ENCODE measurements around the gene PIGL. TPM values are rescaled to one million over a fixed set of nuclear protein-coding genes. Genes with fewer than 3 reads are reported as not detected.
A peak's percentile ranks its signal among the peaks of the same experiment; 100 is the strongest.

Gene PIGL
- total RNA-seq, 4 donors from 2014 or later, result 42.4 to 87.6 (median 66.1) TPM

DNA sequence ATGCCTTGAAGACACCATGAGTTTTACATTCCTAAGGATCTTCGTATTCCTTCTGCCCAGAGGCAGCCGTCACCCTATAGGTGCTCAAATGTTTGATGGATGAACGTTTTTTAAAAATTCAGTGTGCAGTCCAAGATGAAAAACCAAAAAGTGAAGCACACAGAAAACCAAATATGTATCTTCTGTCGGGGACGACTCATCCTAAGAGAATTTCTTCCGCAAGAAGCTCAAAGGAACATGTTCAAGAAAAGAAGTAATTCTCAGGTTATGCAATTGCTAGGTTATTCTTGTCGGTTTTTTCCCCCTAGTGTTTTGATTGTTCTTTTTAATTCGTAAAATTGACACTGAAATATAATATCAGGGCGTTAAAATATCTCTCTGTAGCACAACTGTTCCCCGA is 134.8 kb downstream of the PIGL start:
- Histone ChIP-seq H3K4me3 (peak overlapping the region in 3 of 4 donors; percentile 49 to 68 (median 58)), H3K27me3 (peaks cover 0 to 33% of the 10 kb centered on the region in 2 donors), H3K36me3 (peaks cover 0 to 18% (median 0%) of the 10 kb centered on the region in 3 donors), H3K4me1 (peaks cover 0 to 14% (median 0%) of the 10 kb centered on the region in 4 donors), H3K9me3 (no peaks in the 10 kb centered on the region), H3K27ac (no peak overlapping the region)
- WGBS, 2 donors, result 48 to 53% methylated on average over 10 of the region's 10 CpGs
- TF ChIP-seq EP300 (IDR thresholded peaks at IDR 0.05), result no peak
- TF ChIP-seq POLR2A (IDR thresholded peaks at IDR 0.05), result no peak
- TF ChIP-seq, protein P1, sequence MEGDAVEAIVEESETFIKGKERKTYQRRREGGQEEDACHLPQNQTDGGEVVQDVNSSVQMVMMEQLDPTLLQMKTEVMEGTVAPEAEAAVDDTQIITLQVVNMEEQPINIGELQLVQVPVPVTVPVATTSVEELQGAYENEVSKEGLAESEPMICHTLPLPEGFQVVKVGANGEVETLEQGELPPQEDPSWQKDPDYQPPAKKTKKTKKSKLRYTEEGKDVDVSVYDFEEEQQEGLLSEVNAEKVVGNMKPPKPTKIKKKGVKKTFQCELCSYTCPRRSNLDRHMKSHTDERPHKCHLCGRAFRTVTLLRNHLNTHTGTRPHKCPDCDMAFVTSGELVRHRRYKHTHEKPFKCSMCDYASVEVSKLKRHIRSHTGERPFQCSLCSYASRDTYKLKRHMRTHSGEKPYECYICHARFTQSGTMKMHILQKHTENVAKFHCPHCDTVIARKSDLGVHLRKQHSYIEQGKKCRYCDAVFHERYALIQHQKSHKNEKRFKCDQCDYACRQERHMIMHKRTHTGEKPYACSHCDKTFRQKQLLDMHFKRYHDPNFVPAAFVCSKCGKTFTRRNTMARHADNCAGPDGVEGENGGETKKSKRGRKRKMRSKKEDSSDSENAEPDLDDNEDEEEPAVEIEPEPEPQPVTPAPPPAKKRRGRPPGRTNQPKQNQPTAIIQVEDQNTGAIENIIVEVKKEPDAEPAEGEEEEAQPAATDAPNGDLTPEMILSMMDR (IDR thresholded peaks at IDR 0.05), result no peak
- DNase-seq (ENCODE audit: low spot score in 2 of 2), result no peak

DNA sequence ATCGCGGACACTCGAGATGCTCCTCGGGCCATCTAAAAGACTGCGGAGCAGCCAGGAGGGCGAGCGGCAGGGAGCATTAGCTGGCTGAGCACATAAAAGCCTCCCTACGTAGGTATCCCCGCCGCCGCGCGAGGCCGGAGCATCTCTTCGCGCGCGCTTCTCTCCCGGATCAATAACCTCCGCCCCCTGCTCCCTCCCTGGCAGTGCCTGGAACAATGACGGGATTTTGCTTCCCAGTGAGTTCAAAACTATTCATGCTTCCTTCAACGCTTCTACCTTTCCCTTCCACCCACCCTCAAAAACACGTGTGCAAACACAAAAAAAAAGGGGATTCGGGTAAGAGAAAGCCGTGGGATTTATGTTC is 135.3 kb downstream of the PIGL start:
- peaks cover 0 to 33% of the 10 kb centered on the region in 2 donors for H3K27me3 ChIP-seq
- H3K36me3 ChIP-seq, result peaks cover 0 to 18% (median 0%) of the 10 kb centered on the region in 3 donors
- WGBS, 2 donors, result 5 to 6% methylated on average over 25 of the region's 25 CpGs
- TF ChIP-seq POLR2A (IDR thresholded peaks at IDR 0.05), result no peak
- TF ChIP-seq, protein P1 (IDR thresholded peaks at IDR 0.05), result no peak
- TF ChIP-seq EP300 (IDR thresholded peaks at IDR 0.05), result no peak
- peak overlapping the region; percentile 38 to 68 (median 54) for H3K4me3 ChIP-seq
- H3K9me3 ChIP-seq, result no peaks in the 10 kb centered on the region
- peaks cover 0 to 14% (median 0%) of the 10 kb centered on the region in 4 donors for H3K4me1 ChIP-seq
- H3K27ac ChIP-seq, result no peak overlapping the region
- DNase-seq (ENCODE audit: low spot score in 2 of 2), result no peak

GRCh38 chr17:16352667-16353316 is 135.8 kb downstream of the PIGL start:
- DNase-seq (ENCODE audit: low spot score in 2 of 2), result peak in 1 of 2 donors; percentile 28
- H3K27me3 ChIP-seq, result peaks cover 0 to 33% of the 10 kb centered on the region in 2 donors
- TF ChIP-seq, protein P1 (IDR thresholded peaks at IDR 0.05), result no peak
- no peak for TF ChIP-seq EP300 (IDR thresholded peaks at IDR 0.05)
- TF ChIP-seq POLR2A (IDR thresholded peaks at IDR 0.05), result no peak
- H3K9me3 ChIP-seq, result no peaks in the 10 kb centered on the region
- H3K27ac ChIP-seq, result peak overlapping the region in 1 of 4 donors; percentile 77
- 0 to 1% methylated on average over 35 to 41 of the region's 75 CpGs for WGBS, 2 donors
- H3K36me3 ChIP-seq, result peaks cover 0 to 18% (median 0%) of the 10 kb centered on the region in 3 donors
- peaks cover 0 to 14% (median 0%) of the 10 kb centered on the region in 4 donors for H3K4me1 ChIP-seq
- peak overlapping the region; percentile 38 to 68 (median 54) for H3K4me3 ChIP-seq

GRCh38 chr17:16353317-16354174 is 136.5 kb downstream of the PIGL start, which contains the start of gene CENPV:
Gene CENPV, minus strand, starts transcription at chr17:16353469. Its CDS starts 33 bp downstream, at chr17:16353436.
- Histone ChIP-seq H3K27me3 (peaks cover 0 to 33% of the 10 kb centered on the region in 2 donors), H3K9me3 (no peaks in the 10 kb centered on the region), H3K27ac (peak within 1 kb of the TSS in 1 of 4 donors; percentile 77), H3K4me3 (peak within 1 kb of the TSS; percentile 38 to 68 (median 54)), H3K36me3 (peaks cover 0 to 13% (median 0%) of the 10 kb centered on the region in 3 donors), H3K4me1 (peaks cover 0 to 14% (median 0%) of the 10 kb centered on the region in 4 donors)
- TF ChIP-seq POLR2A (IDR thresholded peaks at IDR 0.05) (no peak), EP300 (IDR thresholded peaks at IDR 0.05) (no peak)
- TF ChIP-seq, protein P1 (IDR thresholded peaks at IDR 0.05), result peak in 1 of 5 experiments; percentile 10
- DNase-seq (ENCODE audit: low spot score in 2 of 2), result no peak
- 22 to 55% methylated on average over 22 to 66 of the region's 83 CpGs for WGBS, 2 donors

All from tibial nerve (tissue), 4 donors.